Placental pericyte (primary cell): Measurements from ENCODE around the gene DEFB123. TPM values are rescaled to one million over a fixed set of nuclear protein-coding genes. Genes with fewer than 3 reads are reported as not detected.

Source experiments
- total RNA-seq: library from RNA; depleted of rRNA; stranded (reverse); fragments of >200 nt; gene quantifications from 2 replicates; pipeline ENCODE4 v1.2.3, GENCODE V29; 2012

DEFB123 gene
- total RNA-seq = not detected in 2 replicates

GRCh38 chr20:31440012-31440659, at the start of gene DEFB123:
DEFB123 (plus strand) TSS chr20:31440632; CDS start chr20:31440699, 67 bp downstream.

GRCh38 chr20:31406115-31406514, 34.3 kb upstream of the DEFB123 start, which contains the start of gene DEFB121:
DEFB121 (minus strand) TSS chr20:31406215; CDS start chr20:31406152, 63 bp downstream.

GRCh38 chr20:31474758-31475427, 34.5 kb downstream of the DEFB123 start, which contains the start of the genes DEFB124 and REM1:
DEFB124 (minus strand) TSS chr20:31475127; CDS start chr20:31473013, 2,114 bp downstream.
REM1 (plus strand) TSS chr20:31475288; CDS start chr20:31476446, 1,158 bp downstream.

Other genes with a start within 250 kb of the DEFB123 start
- not detected in 2 replicates for gene DEFB115, start 183.0 kb upstream of the DEFB123 start, total RNA-seq
- not detected in 2 replicates for gene DEFB116, start 132.0 kb upstream of the DEFB123 start, total RNA-seq
- not detected in 2 replicates for gene DEFB118, start 72.0 kb upstream of the DEFB123 start, total RNA-seq
- not detected in 2 replicates for gene DEFB119, start 50.0 kb upstream of the DEFB123 start, total RNA-seq
- gene DEFB121, start 34.4 kb upstream of the DEFB123 start, total RNA-seq = not detected in 2 replicates
- not detected in 2 replicates for gene DEFB124, start 34.5 kb downstream of the DEFB123 start, total RNA-seq
- gene REM1, start 34.7 kb downstream of the DEFB123 start, total RNA-seq = not detected in 2 replicates
- 132 and 202 TPM in 2 replicates for gene HM13, start 73.8 kb downstream of the DEFB123 start, total RNA-seq
- 31.3 and 47.0 TPM in 2 replicates for gene ID1, start 164.7 kb downstream of the DEFB123 start, total RNA-seq
- not detected in 2 replicates for gene COX4I2, start 197.3 kb downstream of the DEFB123 start, total RNA-seq